ENCODE measurements around the gene ZNF444. TPM values are rescaled to one million over a fixed set of nuclear protein-coding genes. Genes with fewer than 3 reads are reported as not detected.

Gene ZNF444
- total RNA-seq, 1 experiment from 2014 or later, result 31.7 TPM

GRCh38 chr19:56110515-56111448 is 30.3 kb upstream of the ZNF444 start:
- no peaks in the 10 kb centered on the region for H3K9me3 ChIP-seq (ENCODE audit: control insufficient read depth in 1 of 2, insufficient read depth in 1 of 2, low read depth in 1 of 2, low read length in 2 of 2)
- 0 out of 4 replicates have a peak, but pooled peaks cover 0 to 5% of the 10 kb centered on the region in 2 experiments for H3K4me1 ChIP-seq (ENCODE audit: control insufficient read depth in 1 of 2, insufficient read depth in 2 of 2, low read length in 2 of 2)
- TF ChIP-seq FOSL1 (IDR thresholded peaks at IDR 0.05; ENCODE audit: low read depth), result no peak
- TF ChIP-seq SIN3A (IDR thresholded peaks at IDR 0.05; ENCODE audit: low read depth), result no peak
- no peak for TF ChIP-seq SP1 (IDR thresholded peaks at IDR 0.05; ENCODE audit: low read depth)
- TF ChIP-seq EGR1 (IDR thresholded peaks at IDR 0.05; ENCODE audit: low read depth), result no peak
- TF ChIP-seq ZNF274 (IDR thresholded peaks at IDR 0.05; ENCODE audit: low read depth, low read length), result no peak
- no peak for TF ChIP-seq ELF1 (IDR thresholded peaks at IDR 0.05; ENCODE audit: borderline replicate concordance, low read depth)
- no peak for TF ChIP-seq ZFX (IDR thresholded peaks at IDR 0.05)
- TF ChIP-seq REST (IDR thresholded peaks at IDR 0.05; ENCODE audit: low read depth), result no peak
- no peak for TF ChIP-seq POLR2AphosphoS5 (IDR thresholded peaks at IDR 0.05; ENCODE audit: low read depth, low read length)
- TF ChIP-seq JUND (IDR thresholded peaks at IDR 0.05), result no peak
- TF ChIP-seq CEBPB (IDR thresholded peaks at IDR 0.05; ENCODE audit: low read depth), result no peak
- no peak for TF ChIP-seq EZH2phosphoT487 (IDR thresholded peaks at IDR 0.05; ENCODE audit: borderline replicate concordance)
- TF ChIP-seq POLR2A (IDR thresholded peaks at IDR 0.05; ENCODE audit: borderline replicate concordance, extremely low read depth, insufficient read depth, insufficient read length), result no peak
- no peak for TF ChIP-seq MAX (IDR thresholded peaks at IDR 0.05)
- no peak for TF ChIP-seq ZBTB33 (IDR thresholded peaks at IDR 0.05; ENCODE audit: extremely low read depth, insufficient replicate concordance, low read length)
- H2AFZ ChIP-seq (ENCODE audit: low read depth, low read length, poor library complexity, severe bottlenecking), result no peak overlapping the region
- no peaks in the 10 kb centered on the region for H4K20me1 ChIP-seq (ENCODE audit: insufficient read depth)
- POLR2A ChIA-PET, result no interaction called here
- no TSS peak for BruUV-seq (replicated peaks)
- H3K27ac ChIP-seq (ENCODE audit: low read depth, low read length), result 0 out of 2 replicates have a peak overlapping the region, but pooled peaks have one; percentile 14
- ATAC-seq (no peak), DNase-seq (ENCODE audit: low read depth, low spot score) (no peak)
- intact Hi-C loops (cut with micrococcal nuclease), result no loop called here
- RAD21 ChIA-PET (ENCODE audit: low non-redundant PET in 1 of 2, low total read pairs in 2 of 2, uncharacterized antibody in 2 of 2, unreplicated experiment in 2 of 2), result no interaction called here
- H3K9me2 ChIP-seq (ENCODE audit: insufficient read depth), result no peaks in the 10 kb centered on the region
- no peaks in the 10 kb centered on the region; a peak in 1 of 4 replicates for H3K36me3 ChIP-seq (ENCODE audit: control insufficient read depth in 1 of 2, insufficient read depth in 2 of 2, low read length in 2 of 2)
- H3K79me2 ChIP-seq (ENCODE audit: insufficient read depth, low read length), result peaks cover 99% of the 10 kb centered on the region
- no peak overlapping the region for H3K4me2 ChIP-seq (ENCODE audit: low read length)
- CTCF ChIA-PET, result no interaction called here
- H3K27me3 ChIP-seq (ENCODE audit: insufficient read depth, low read length), result no peaks in the 10 kb centered on the region
- H3K4me3 ChIP-seq (replicated peaks in 1 of 2; ENCODE audit: low read depth in 1 of 2, low read length in 2 of 2), result no peak overlapping the region
- no peak overlapping the region for H3K9ac ChIP-seq (ENCODE audit: low read length)
